OCI-LY3 (cell line): ENCODE measurements around the gene RBM20.

Experiments used
- H2AFZ ChIP-seq: fragments of 200-600, 300-600 bp; shearing (Covaris generic); 2 replicates; pipeline ENCODE4 v1.6.0; 2014; ENCODE audit warnings: antibody characterized with exemption, low read depth, low read length
- H3K27ac ChIP-seq: fragments of 200-600, 300-600 bp; sonication (generic); 2 replicates; pipeline ENCODE4 v1.5.1; 2014; ENCODE audit warnings: mild to moderate bottlenecking, low read length, moderate library complexity, mixed read lengths
- H3K27me3 ChIP-seq: fragments of 200-600, 300-600 bp; sonication (generic); 2 replicates; pipeline ENCODE4 v1.6.1; 2014; ENCODE audit warnings: low read depth, low read length, mixed read lengths
- H3K36me3 ChIP-seq: fragments of 200-600, 300-600 bp; sonication (generic); replicated peaks from 2 replicates; pipeline ENCODE3; 2014; ENCODE audit warnings: low read depth, low read length, mixed read lengths
- H3K4me1 ChIP-seq: fragments of 300-600, 200-600 bp; sonication (generic); 2 replicates; pipeline ENCODE4 v1.6.1; 2014; ENCODE audit warnings: low read length, mixed read lengths
- H3K4me2 ChIP-seq: fragments of 200-600, 300-600 bp; sonication (generic); 2 replicates; pipeline ENCODE4 v1.6.1; 2014; ENCODE audit warnings: low read length, mixed read lengths
- H3K4me3 ChIP-seq: fragments of 300-600, 200-600 bp; sonication (generic); 2 replicates; pipeline ENCODE4 v1.5.1; 2014; ENCODE audit warnings: antibody characterized with exemption, mild to moderate bottlenecking, low read length, moderate library complexity
- H3K79me2 ChIP-seq: fragments of 300-600, 200-600 bp; shearing (Covaris generic); 2 replicates; pipeline ENCODE4 v1.6.1; 2014; ENCODE audit warnings: mild to moderate bottlenecking, low read length, mixed read lengths
- H3K9ac ChIP-seq: fragments of 300-600, 200-600 bp; shearing (Covaris generic); 2 replicates; pipeline ENCODE4 v1.6.0; 2014; ENCODE audit warnings: mild to moderate bottlenecking, low read length, moderate library complexity
- H3K9me3 ChIP-seq: fragments of 200-600, 300-600 bp; shearing (Covaris generic); 2 replicates; pipeline ENCODE4 v1.6.1; 2014; ENCODE audit warnings: low read length, mixed read lengths; ENCODE audit not compliant: insufficient read depth
- H4K20me1 ChIP-seq: fragments of 200-600, 300-600 bp; sonication (generic); 2 replicates; pipeline ENCODE4 v1.6.1; 2016; ENCODE audit warnings: low read length, mixed read lengths; ENCODE audit not compliant: insufficient read depth
- CTCF ChIP-seq: fragments of 200-600, 300-600 bp; sonication (generic); IDR thresholded peaks from 2 replicates; pipeline ENCODE4 v1.5.1; 2014; ENCODE audit warnings: antibody characterized with exemption, low read length, low read depth
- EZH2phosphoT487 ChIP-seq: fragments of 200-600 bp; shearing (Covaris generic); IDR thresholded peaks from 2 replicates; pipeline ENCODE4 v1.6.1; 2018; ENCODE audit warnings: antibody characterized with exemption, mixed run types, low read depth

The RBM20 gene

GRCh38 chr10:110867807-110868465 lies 223.8 kb downstream of the RBM20 start:
- Histone ChIP-seq H2AFZ (0 out of 2 replicates have a peak overlapping the region, but pooled peaks have one; percentile 3), H3K4me1 (peaks cover 70% of the 10 kb centered on the region), H3K9ac (peak overlapping the region; percentile 46), H3K4me2 (peak overlapping the region; percentile 82), H3K27me3 (no peaks in the 10 kb centered on the region), H3K27ac (peak overlapping the region; percentile 98), H3K79me2 (peaks cover 3% of the 10 kb centered on the region), H4K20me1 (no peaks in the 10 kb centered on the region), H3K9me3 (no peaks in the 10 kb centered on the region), H3K36me3 (no peaks in the 10 kb centered on the region), H3K4me3 (peak overlapping the region; percentile 41)
- TF ChIP-seq CTCF (no peak), EZH2phosphoT487 (no peak)

GRCh38 chr10:110868981-110869380 lies 224.8 kb downstream of the RBM20 start:
- Histone ChIP-seq H2AFZ (no peak overlapping the region), H3K27me3 (no peaks in the 10 kb centered on the region), H3K9me3 (no peaks in the 10 kb centered on the region), H3K27ac (no peak overlapping the region), H3K4me1 (peaks cover 62% of the 10 kb centered on the region), H3K36me3 (no peaks in the 10 kb centered on the region), H3K4me3 (no peak overlapping the region), H3K4me2 (no peak overlapping the region), H3K79me2 (peaks cover 13% of the 10 kb centered on the region), H4K20me1 (no peaks in the 10 kb centered on the region), H3K9ac (no peak overlapping the region)
- TF ChIP-seq CTCF: no peak
- TF ChIP-seq EZH2phosphoT487: no peak

GRCh38 chr10:110870823-110871297 lies 226.7 kb downstream of the RBM20 start:
- Histone ChIP-seq H3K9me3 (no peaks in the 10 kb centered on the region), H3K36me3 (no peaks in the 10 kb centered on the region), H3K27ac (peak overlapping the region; percentile 77), H3K4me1 (peaks cover 50% of the 10 kb centered on the region), H4K20me1 (no peaks in the 10 kb centered on the region), H3K79me2 (peaks cover 18% of the 10 kb centered on the region), H3K9ac (peak overlapping the region; percentile 90), H3K4me3 (peak overlapping the region; percentile 89), H3K4me2 (peak overlapping the region; percentile 100), H2AFZ (peak overlapping the region; percentile 85; the same call in 1 of the 2 replicates), H3K27me3 (no peaks in the 10 kb centered on the region)
- TF ChIP-seq EZH2phosphoT487 (no peak), CTCF (no peak)

GRCh38 chr10:110871298-110872084 lies 227.4 kb downstream of the RBM20 start, which contains the start of gene PDCD4:
Gene PDCD4 (plus strand): TSS chr10:110871928. CDS start chr10:110876028, 4,100 bp downstream.
- Histone ChIP-seq H3K27ac (peak within 1 kb of the TSS; percentile 77), H4K20me1 (no peaks in the 10 kb centered on the region), H3K27me3 (no peaks in the 10 kb centered on the region), H2AFZ (peak within 1 kb of the TSS; percentile 85; the same call in 1 of the 2 replicates), H3K79me2 (peaks cover 18% of the 10 kb centered on the region), H3K4me1 (peaks cover 44% of the 10 kb centered on the region), H3K4me3 (peak within 1 kb of the TSS; percentile 89), H3K9ac (peak within 1 kb of the TSS; percentile 90), H3K4me2 (peak within 1 kb of the TSS; percentile 100), H3K9me3 (no peaks in the 10 kb centered on the region), H3K36me3 (no peaks in the 10 kb centered on the region)
- TF ChIP-seq EZH2phosphoT487 (no peak), CTCF (no peak)
